ENCODE data around the gene SCRN1.

- TF ChIP-seq POLR2AphosphoS5 (IDR thresholded peaks at IDR 0.05; ENCODE audit: borderline replicate concordance, low read depth, low read length), result no peak
- TF ChIP-seq EZH2 (IDR thresholded peaks at IDR 0.05), result no peak
- no peak for TF ChIP-seq FOXP2 (optimal IDR thresholded peaks at IDR 0.05; ENCODE audit: control extremely low read depth, extremely low read length, insufficient read depth)
These were observed 105.9 kb downstream of the SCRN1 start for GRCh38 chr7:29883462-29884398.
